Activated CD4-positive, alpha-beta T cell treated with anti-CD3 and anti-CD28 coated beads for 36 hours (primary cell): ENCODE measurements around the gene CYRIA. TPM values are rescaled to one million over a fixed set of nuclear protein-coding genes. Genes with fewer than 3 reads are reported as not detected.

ENCODE experiments used
- ATAC-seq: fragments of 200-7000 bp; cut with Tn5 transposase; one replicate; pipeline ENCODE4 v1.10.0; 2021; ENCODE audit warnings: mild to moderate bottlenecking, moderate library complexity
- CTCF ChIA-PET: fragments of 350-600 bp; sonication (Branson Sonifier 250); formaldehyde crosslinking; loops from one replicate; lab custom pipeline; 2021; ENCODE audit warnings: antibody characterized with exemption; lab: Charles Lee
- POLR2A ChIA-PET: fragments of 350-600 bp; sonication (Branson Sonifier 250); formaldehyde crosslinking; loops from one replicate; lab custom pipeline; 2021; ENCODE audit warnings: antibody characterized with exemption, inconsistent platforms; lab: Charles Lee
- DNase-seq: peaks from one replicate; pipeline ENCODE4 v3.0.0-alpha.2; 2020
- H3K27ac Mint-ChIP-seq: one replicate; pipeline ENCODE4 v1.8.0; 2021; ENCODE audit warnings: mixed read lengths
- H3K27me3 Mint-ChIP-seq: one replicate; pipeline ENCODE4 v1.8.0; 2021; ENCODE audit warnings: mixed read lengths
- H3K36me3 Mint-ChIP-seq: one replicate; pipeline ENCODE4 v1.8.0; 2021; ENCODE audit warnings: low read depth, mixed read lengths
- H3K4me1 Mint-ChIP-seq: one replicate; pipeline ENCODE4 v1.8.0; 2021; ENCODE audit warnings: mixed read lengths
- H3K4me3 Mint-ChIP-seq: one replicate; pipeline ENCODE4 v1.8.0; 2021; ENCODE audit warnings: mild to moderate bottlenecking, moderate library complexity, mixed read lengths
- H3K9me3 Mint-ChIP-seq: one replicate; pipeline ENCODE4 v1.8.0; 2021; ENCODE audit warnings: low read depth, mixed read lengths
- intact Hi-C, 2 experiments: fragments of 100-400 bp; cut with DNase I in 1 of 2; cut with micrococcal nuclease in 1 of 2; formaldehyde crosslinking; loops; one replicate each; pipeline versions ENCODE4 v1.14.2 to v1.15.1; 2022 to 2024; cut with DNase I, micrococcal nuclease
- total RNA-seq, 2 experiments: library from RNA; stranded (reverse); gene quantifications; one replicate each; pipeline ENCODE4 v1.2.3, GENCODE V29; 2021

CYRIA gene
- total RNA-seq, 2 experiments from 2014 or later, result 2.5 to 2.8 TPM

- CTCF ChIA-PET, result interaction anchor here (3.4 kb wide), 1 partner anchor 34 kb away, joined by 12 read pairs; no protein-coding TSS in a partner anchor
- H3K36me3 Mint-ChIP-seq, result no peaks in the 10 kb centered on the region
- no peak for DNase-seq
- intact Hi-C loops, result no loop called here
- ATAC-seq, result no peak
- POLR2A ChIA-PET, result no interaction called here
- peaks cover 6% of the 10 kb centered on the region for H3K27me3 Mint-ChIP-seq
- no peak overlapping the region for H3K4me3 Mint-ChIP-seq
- no peaks in the 10 kb centered on the region for H3K4me1 Mint-ChIP-seq
- H3K27ac Mint-ChIP-seq, result no peak overlapping the region
- no peaks in the 10 kb centered on the region for H3K9me3 Mint-ChIP-seq
These were observed 8.7 kb downstream of the CYRIA start for GRCh38 chr2:16656784-16657391.

GRCh38 chr2:16655905-16656642 is 9.6 kb downstream of the CYRIA start:
- ATAC-seq (no peak), DNase-seq (no peak)
- H3K36me3 Mint-ChIP-seq, result no peaks in the 10 kb centered on the region
- POLR2A ChIA-PET, result no interaction called here
- H3K4me1 Mint-ChIP-seq, result peaks cover 2% of the 10 kb centered on the region
- H3K9me3 Mint-ChIP-seq, result no peaks in the 10 kb centered on the region
- H3K4me3 Mint-ChIP-seq, result no peak overlapping the region
- CTCF ChIA-PET, result interaction anchor here (3.4 kb wide), 1 partner anchor 34 kb away, joined by 12 read pairs; no protein-coding TSS in a partner anchor
- intact Hi-C loops, result no loop called here
- H3K27me3 Mint-ChIP-seq, result peaks cover 2% of the 10 kb centered on the region
- H3K27ac Mint-ChIP-seq, result no peak overlapping the region

GRCh38 chr2:16655445-16655837 is 10.2 kb downstream of the CYRIA start:
- H3K27ac Mint-ChIP-seq, result no peak overlapping the region
- H3K9me3 Mint-ChIP-seq, result no peaks in the 10 kb centered on the region
- ATAC-seq (no peak), DNase-seq (no peak)
- ChIA-PET CTCF (interaction anchor here (1.7 to 3.4 kb wide), 2 partner anchors 33 to 64 kb away, joined by 4 to 12 read pairs; no protein-coding TSS in a partner anchor), POLR2A (no interaction called here)
- peaks cover 8% of the 10 kb centered on the region for H3K4me1 Mint-ChIP-seq
- no peak overlapping the region for H3K4me3 Mint-ChIP-seq
- H3K27me3 Mint-ChIP-seq, result peaks cover 2% of the 10 kb centered on the region
- H3K36me3 Mint-ChIP-seq, result no peaks in the 10 kb centered on the region
- intact Hi-C loops, result no loop called here

GRCh38 chr2:16654833-16655444 is 10.7 kb downstream of the CYRIA start:
- CTCF ChIA-PET, result interaction anchor here (0.8 to 3.4 kb wide), 3 partner anchors 25 to 64 kb away, joined by 3 to 12 read pairs (median 4); no protein-coding TSS in a partner anchor
- intact Hi-C loops, result no loop called here
- DNase-seq, result no peak
- Mint-ChIP-seq H3K27ac (no peak overlapping the region), H3K9me3 (no peaks in the 10 kb centered on the region), H3K4me1 (peaks cover 12% of the 10 kb centered on the region), H3K27me3 (peaks cover 2% of the 10 kb centered on the region), H3K36me3 (no peaks in the 10 kb centered on the region), H3K4me3 (no peak overlapping the region)
- ATAC-seq, result no peak
- POLR2A ChIA-PET, result no interaction called here

GRCh38 chr2:16653799-16654198 is 11.8 kb downstream of the CYRIA start:
- ATAC-seq (no peak), DNase-seq (no peak)
- Mint-ChIP-seq H3K4me3 (no peak overlapping the region), H3K9me3 (no peaks in the 10 kb centered on the region), H3K27me3 (peaks cover 2% of the 10 kb centered on the region), H3K36me3 (no peaks in the 10 kb centered on the region), H3K27ac (no peak overlapping the region), H3K4me1 (peaks cover 19% of the 10 kb centered on the region)
- ChIA-PET CTCF (interaction anchor here (1.7 to 3.4 kb wide), 2 partner anchors 31 to 65 kb away, joined by 4 to 12 read pairs; no protein-coding TSS in a partner anchor), POLR2A (no interaction called here)
- intact Hi-C loops, result no loop called here

- intact Hi-C loops, result no loop called here
- DNase-seq (no peak), ATAC-seq (no peak)
- Mint-ChIP-seq H3K36me3 (no peaks in the 10 kb centered on the region), H3K4me1 (peaks cover 19% of the 10 kb centered on the region), H3K27ac (no peak overlapping the region), H3K27me3 (no peaks in the 10 kb centered on the region), H3K4me3 (no peak overlapping the region), H3K9me3 (no peaks in the 10 kb centered on the region)
- POLR2A ChIA-PET, result no interaction called here
- CTCF ChIA-PET, result interaction anchor here (1.0 to 1.8 kb wide), 2 partner anchors 9 to 26 kb away, joined by 4 to 6 read pairs; no protein-coding TSS in a partner anchor
These were observed 12.6 kb downstream of the CYRIA start for GRCh38 chr2:16653083-16653375.

GRCh38 chr2:16652296-16653082 is 13.1 kb downstream of the CYRIA start:
- DNase-seq (no peak), ATAC-seq (no peak)
- no peak overlapping the region for H3K4me3 Mint-ChIP-seq
- H3K27me3 Mint-ChIP-seq, result no peaks in the 10 kb centered on the region
- H3K36me3 Mint-ChIP-seq, result no peaks in the 10 kb centered on the region
- CTCF ChIA-PET, result interaction anchor here (0.5 to 1.8 kb wide), 3 partner anchors 9 to 51 kb away, joined by 4 to 6 read pairs (median 4); no protein-coding TSS in a partner anchor
- no peaks in the 10 kb centered on the region for H3K9me3 Mint-ChIP-seq
- POLR2A ChIA-PET, result no interaction called here
- peaks cover 19% of the 10 kb centered on the region for H3K4me1 Mint-ChIP-seq
- no peak overlapping the region for H3K27ac Mint-ChIP-seq
- intact Hi-C loops, result no loop called here

- Mint-ChIP-seq H3K27ac (no peak overlapping the region), H3K36me3 (no peaks in the 10 kb centered on the region), H3K27me3 (no peaks in the 10 kb centered on the region), H3K4me3 (no peak overlapping the region), H3K4me1 (peaks cover 19% of the 10 kb centered on the region), H3K9me3 (no peaks in the 10 kb centered on the region)
- DNase-seq (no peak), ATAC-seq (peak; percentile 6)
- ChIA-PET POLR2A (interaction anchor here (0.6 kb wide), 1 partner anchor 509 kb away, joined by 3 read pairs; no protein-coding TSS in a partner anchor), CTCF (interaction anchor here (1.5 kb wide), 1 partner anchor 41 kb away, joined by 5 read pairs; no protein-coding TSS in a partner anchor)
- intact Hi-C loops, result loop anchor here in 1 of 2 experiments (1.0 kb wide), 1 partner anchor 15 kb away; the partner anchor contains the start of gene CYRIA
These were observed 15.1 kb downstream of the CYRIA start for GRCh38 chr2:16650287-16651249.

GRCh38 chr2:16649353-16650286 is 16.0 kb downstream of the CYRIA start:
- no peak overlapping the region for H3K4me3 Mint-ChIP-seq
- no peaks in the 10 kb centered on the region for H3K27me3 Mint-ChIP-seq
- DNase-seq (peak; percentile 55), ATAC-seq (peak; percentile 79)
- no peak overlapping the region for H3K27ac Mint-ChIP-seq
- POLR2A ChIA-PET, result no interaction called here
- no peaks in the 10 kb centered on the region for H3K36me3 Mint-ChIP-seq
- intact Hi-C loops, result no loop called here
- no peaks in the 10 kb centered on the region for H3K9me3 Mint-ChIP-seq
- H3K4me1 Mint-ChIP-seq, result peaks cover 19% of the 10 kb centered on the region
- CTCF ChIA-PET, result interaction anchor here (1.5 kb wide), 1 partner anchor 41 kb away, joined by 5 read pairs; no protein-coding TSS in a partner anchor
